Right renal cortex interstitium (tissue), 3 donors: ENCODE measurements around the gene HOXC6. TPM values are rescaled to one million over a fixed set of nuclear protein-coding genes. Genes with fewer than 3 reads are reported as not detected.
"Not testable (repeated sequence)": the region's sequence is repeated elsewhere in the genome, so short reads cannot be mapped to it uniquely, and the experiment has no call there.

ENCODE experiments used
- DNase-seq, 3 donors: peaks; one replicate each; pipeline ENCODE4 v3.0.0-alpha.2; 2013; ENCODE audit warnings: low read depth in 3 of 3, low spot score in 2 of 3
- polyA plus RNA-seq, 3 donors: library from polyadenylated mRNA; unstranded; fragments of 120-200 nt; gene quantifications; one replicate each; pipeline ENCODE4 v1.2.1, GENCODE V29; 2013; ENCODE audit not compliant: insufficient read length in 3 of 3

The HOXC6 gene
- polyA plus RNA-seq, 3 donors = 21.8 to 29.3 (median 23.3) TPM

GRCh38 chr12:54038284-54038870, 10.1 kb downstream of the HOXC6 start:
- DNase-seq = no peak

DNA sequence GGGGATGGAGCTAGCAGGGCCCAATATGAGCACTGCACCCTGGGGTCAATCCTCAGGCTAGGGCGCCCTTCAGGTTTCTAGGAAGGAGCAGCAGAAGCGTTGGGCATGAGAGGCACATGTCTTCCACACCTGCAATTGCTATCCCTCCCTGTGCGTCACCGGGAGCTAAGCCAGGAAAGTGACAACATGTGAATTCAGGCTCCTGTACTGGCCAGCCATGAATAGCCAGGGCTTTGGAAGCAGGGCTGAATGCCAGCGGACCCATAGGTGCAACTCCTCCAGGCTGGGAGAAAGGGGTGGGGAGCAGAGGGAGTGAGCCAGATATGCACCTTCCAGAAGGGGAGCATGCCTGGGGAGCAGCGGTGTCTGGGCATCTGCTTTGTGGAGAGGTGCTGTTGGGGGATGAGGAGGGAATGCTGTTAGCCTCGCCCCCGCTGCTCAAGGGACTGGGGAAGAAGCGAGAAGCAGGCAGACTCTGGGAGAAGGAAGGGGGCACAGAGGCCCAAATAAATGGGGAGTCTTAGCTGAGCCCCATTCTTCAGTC, 10.7 kb downstream of the HOXC6 start:
- no peak for DNase-seq

DNA sequence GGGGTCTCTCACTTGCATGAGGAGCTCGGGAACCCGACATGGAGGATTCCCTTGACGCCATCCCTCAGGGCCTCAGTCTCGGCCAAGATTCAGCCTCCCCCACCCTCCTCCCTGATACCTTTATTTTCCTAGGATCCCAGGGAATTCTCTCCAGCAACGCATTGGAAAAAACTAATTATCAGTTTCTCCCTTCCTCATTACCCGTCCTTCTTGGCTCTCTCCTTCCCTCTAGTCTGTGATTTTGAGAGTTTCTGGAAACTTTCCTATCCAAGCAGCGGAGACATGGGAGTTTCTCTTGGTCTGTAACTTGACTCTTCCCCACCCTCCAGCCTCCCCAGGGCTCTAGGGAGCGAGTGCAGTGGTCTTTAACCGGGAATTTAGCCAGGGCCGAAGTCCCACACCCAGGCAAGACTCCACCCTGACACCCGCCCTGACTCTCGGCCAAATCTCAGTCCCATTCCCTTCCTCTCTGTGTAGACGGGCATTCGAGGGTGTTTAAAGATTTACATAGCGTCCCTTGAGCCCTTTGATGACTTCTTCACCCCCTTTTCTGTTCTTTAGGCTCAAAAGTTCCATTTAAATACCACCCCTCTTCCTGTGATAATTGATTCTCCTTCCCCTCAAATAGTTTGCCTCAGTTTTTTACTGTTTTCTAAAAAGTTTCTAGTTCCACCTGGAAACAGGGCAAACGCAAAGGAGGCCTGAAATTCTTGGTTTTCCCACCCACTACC, 11.3 kb downstream of the HOXC6 start:
- DNase-seq = no peak

DNA sequence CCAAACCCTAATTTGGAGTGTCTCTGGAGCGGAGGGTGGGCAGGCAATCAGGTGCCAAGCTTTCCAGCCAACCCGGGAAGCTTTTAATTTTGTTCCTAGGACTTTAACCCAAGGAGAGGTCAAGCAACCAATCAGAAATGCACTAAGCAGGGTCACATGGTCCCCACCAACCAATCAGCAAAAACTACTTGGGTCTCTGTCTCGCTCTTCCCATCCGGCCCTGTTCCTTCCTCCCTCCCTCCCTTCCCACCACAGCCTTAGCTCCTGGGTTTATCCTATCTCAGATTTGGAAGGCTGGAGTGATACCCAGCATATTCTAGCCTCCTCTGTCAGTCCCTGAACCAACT, 11.9 kb downstream of the HOXC6 start:
- no peak for DNase-seq

- no peak for DNase-seq
These were observed 12.4 kb downstream of the HOXC6 start for GRCh38 chr12:54040648-54041047.

DNA sequence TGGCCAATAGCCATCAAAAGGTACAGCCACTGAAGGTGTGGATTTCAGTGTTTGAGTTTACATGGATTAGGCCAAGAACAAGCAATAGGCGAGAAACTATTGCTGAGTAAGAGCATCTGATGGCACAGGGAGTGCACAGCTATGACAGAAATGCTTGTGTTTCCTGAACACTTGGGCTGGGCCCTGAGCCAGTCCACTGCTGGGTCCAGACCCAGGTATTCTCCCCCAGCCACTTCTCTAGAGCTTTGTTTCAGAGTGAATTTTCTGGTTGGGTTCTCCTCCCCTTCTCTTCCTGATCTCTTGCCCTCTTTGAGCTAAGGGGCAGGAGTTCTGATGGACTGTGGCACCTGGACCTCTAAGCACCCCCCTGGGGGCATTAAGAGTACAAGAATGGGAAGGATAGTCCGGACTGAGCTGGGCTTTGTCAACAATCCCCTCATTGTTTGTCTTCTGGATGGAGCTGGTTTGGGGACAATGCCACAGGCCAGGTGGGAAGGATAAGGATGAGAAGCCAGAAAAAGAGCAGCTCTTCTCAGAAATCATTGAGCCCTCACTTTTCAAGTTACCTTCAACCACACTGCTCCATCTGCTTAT, 13.0 kb downstream of the HOXC6 start:
- no peak for DNase-seq

DNA sequence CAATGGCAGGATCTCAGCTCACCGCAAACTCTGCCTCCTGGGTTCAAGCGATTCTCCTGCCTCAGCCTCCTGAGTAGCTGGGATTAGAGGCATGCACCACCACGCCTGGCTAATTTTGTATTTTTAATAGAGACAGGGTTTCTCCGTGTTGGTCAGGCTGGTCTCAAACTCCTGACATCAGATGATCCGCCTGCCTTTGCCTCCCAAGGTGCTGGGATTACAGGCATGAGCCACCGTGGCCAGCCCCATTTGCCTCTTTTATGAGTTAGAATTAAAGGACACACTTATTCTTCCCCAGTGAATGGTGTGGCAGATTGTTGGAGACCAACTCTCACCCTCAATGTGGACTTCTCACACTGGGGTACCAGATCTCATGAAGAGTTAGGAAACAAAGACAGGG, 13.8 kb downstream of the HOXC6 start:
- not testable (repeated sequence) for DNase-seq

DNA sequence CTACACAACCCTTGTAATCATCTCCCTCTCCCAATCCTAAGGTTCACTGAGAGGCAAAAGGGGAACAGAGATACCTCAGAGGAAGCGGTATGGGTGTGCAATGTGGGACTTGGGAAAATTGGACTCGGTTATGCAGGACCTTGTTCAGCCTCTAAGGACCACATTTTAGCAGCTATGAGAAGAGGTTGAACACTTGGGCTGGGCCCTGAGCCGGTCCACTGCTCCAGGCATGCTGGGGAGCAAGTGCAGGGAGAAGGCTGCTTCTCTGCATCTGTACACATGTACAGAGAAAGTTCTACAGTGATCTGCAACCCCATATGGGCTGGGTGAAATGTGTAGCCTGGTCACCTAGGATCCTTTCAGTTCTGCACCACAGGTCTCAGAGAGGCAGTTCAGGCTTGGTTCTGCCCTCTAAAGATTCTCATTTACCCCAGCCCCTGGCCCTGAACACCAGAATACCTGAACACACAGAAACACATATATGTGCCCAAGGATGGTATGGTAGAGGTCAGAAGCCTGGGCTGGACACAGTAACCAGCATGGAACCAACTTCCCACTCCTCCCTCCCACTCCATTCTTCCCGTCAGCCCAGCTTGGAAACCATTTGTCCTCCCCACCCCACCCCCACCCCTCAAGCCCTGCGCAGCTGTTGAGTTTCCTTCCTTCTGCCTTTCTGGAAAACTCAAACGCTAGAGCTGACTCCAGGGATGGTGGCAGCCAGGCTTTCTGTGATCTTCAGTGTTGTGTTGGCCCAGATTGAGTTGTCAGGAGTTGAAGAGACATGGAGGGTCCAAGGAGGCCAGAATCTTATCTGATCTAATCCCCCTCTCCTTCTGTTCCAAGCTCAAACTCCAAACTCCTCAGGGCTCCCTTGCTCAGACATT, 15.0 kb downstream of the HOXC6 start:
- DNase-seq = no peak

- DNase-seq = no peak
These were observed 16.3 kb downstream of the HOXC6 start for GRCh38 chr12:54044425-54045103.

DNA sequence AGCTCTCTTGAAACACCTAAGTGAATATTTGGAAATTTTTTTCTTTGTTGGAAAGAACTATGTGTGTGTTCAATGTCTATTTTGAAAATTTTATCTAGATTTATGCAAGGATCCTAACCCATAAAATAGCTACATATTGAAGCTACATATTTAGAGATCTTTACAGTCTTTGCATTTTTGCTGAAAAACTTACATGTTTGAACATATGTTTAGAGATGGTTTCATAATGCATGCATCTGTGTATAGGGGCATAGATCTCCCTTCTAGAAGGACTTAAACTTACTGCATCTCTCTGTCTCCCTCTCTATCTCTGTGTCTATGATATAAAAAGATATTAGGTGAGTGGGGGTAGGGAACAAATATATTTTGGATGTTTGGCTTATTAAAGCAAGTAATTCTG, 17.2 kb downstream of the HOXC6 start:
- DNase-seq = no peak

- no peak for DNase-seq
These were observed 17.8 kb downstream of the HOXC6 start for GRCh38 chr12:54045868-54046521.

GRCh38 chr12:54046809-54047159, 18.5 kb downstream of the HOXC6 start:
- no peak for DNase-seq

DNA sequence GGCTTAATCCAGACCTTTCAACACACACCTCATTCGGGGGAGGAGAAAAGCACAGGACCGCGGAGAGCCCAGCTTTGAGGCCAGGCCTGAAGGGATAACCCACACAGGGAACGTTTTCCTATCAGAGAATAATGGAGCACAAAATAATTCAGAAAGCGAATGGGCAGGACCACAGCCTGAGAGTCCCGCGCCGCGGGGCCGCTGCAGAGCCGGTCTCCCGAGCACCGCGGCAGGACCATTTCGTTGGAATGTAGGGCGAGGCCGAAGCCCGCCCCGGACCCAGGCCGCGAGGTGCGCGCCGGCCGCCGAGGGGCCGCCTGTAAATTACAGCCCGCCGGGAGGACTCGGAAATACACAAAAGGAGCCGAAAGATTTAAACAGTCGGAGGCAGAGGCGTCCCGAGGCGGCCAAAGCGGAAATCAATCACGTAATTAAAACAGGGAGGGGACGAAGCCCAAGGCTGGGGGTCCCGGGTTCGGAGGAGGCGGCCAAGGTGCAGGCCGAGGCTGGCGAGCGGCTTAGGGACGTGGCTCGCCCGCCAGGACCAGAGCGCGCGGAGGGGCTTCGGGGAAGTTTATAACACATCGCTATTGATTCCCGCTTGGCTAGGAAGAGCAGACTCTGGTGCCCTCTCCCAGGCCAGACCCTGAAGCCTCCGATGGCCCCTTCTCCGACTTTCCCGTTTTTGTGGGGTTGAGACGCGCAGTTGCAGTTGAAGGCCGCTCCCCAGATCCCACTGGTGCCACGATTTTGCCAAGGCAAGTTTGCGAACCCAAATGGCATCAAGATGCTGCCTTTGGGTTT, 19.1 kb downstream of the HOXC6 start:
- no peak for DNase-seq

DNA sequence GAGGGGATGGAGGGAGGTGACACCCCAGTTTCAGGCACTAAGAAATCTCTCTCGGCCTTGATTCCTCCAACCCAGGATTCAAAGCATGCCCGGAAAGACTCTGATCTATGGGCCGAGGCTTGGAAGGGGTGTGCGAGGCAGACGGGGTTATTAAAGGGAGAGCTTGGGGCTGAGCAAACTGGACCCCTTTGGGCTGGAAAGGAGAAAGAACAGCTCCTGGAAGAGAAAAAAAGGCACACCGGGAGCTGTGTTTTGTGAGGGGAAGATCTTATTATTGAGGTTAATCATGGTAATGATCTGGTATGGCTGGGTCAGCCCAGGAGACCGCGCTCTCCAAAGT, 19.7 kb downstream of the HOXC6 start:
- DNase-seq = no peak

- no peak for DNase-seq
These were observed 20.3 kb downstream of the HOXC6 start for GRCh38 chr12:54048406-54049093.

GRCh38 chr12:54049108-54049507, 20.9 kb downstream of the HOXC6 start:
- no peak for DNase-seq

GRCh38 chr12:54050482-54050810, 22.2 kb downstream of the HOXC6 start:
- DNase-seq = no peak

- DNase-seq = no peak
These were observed 23.0 kb downstream of the HOXC6 start for GRCh38 chr12:54051026-54051842.
